Thyroid gland (tissue), 4 donors: Measurements from ENCODE around the gene PIK3R6.

Experiments
- CTCF ChIP-seq, 6 experiments: fragments of 200-600 bp in 3 of 6; fragments of 450-650 bp in 3 of 6; sonication (generic) in 3 of 6; IDR thresholded peaks; one replicate each; pipeline ENCODE4 v1.5.1; 2016 to 2019; ENCODE audit warnings: antibody characterized with exemption in 6 of 6, mild to moderate bottlenecking in 2 of 6, inconsistent platforms in 1 of 6, moderate library complexity in 1 of 6
- POLR2A ChIP-seq, 2 donors: fragments of 450-650 bp; IDR thresholded peaks; one replicate each; pipeline ENCODE4 v1.6.1; 2017; ENCODE audit warnings: antibody characterized with exemption in 2 of 2, mild to moderate bottlenecking in 2 of 2, moderate library complexity in 1 of 2

GRCh38 chr17:8841844-8842243, 25.6 kb downstream of the PIK3R6 start:
- TF ChIP-seq CTCF (IDR thresholded peaks at IDR 0.05) (no peak), POLR2A (IDR thresholded peaks at IDR 0.05) (no peak)
